Choroid plexus epithelial cell (primary cell): ENCODE measurements around the gene FBXO5.
"Not testable (repeated sequence)": the region's sequence is repeated elsewhere in the genome, so short reads cannot be mapped to it uniquely, and the experiment has no call there.

Experiments used
- DNase-seq: peaks from one replicate; pipeline ENCODE4 v3.0.0-alpha.2; 2010; ENCODE audit warnings: low read depth
- H3K4me3 ChIP-seq: 2 replicates; pipeline ENCODE4 v1.5.1; 2011; ENCODE audit warnings: low read depth, mild to moderate bottlenecking, control low read depth, low read length, moderate library complexity
- CTCF ChIP-seq: conservative IDR thresholded peaks from 2 replicates; pipeline ENCODE4 v1.5.1; 2011; ENCODE audit warnings: low read depth, mild to moderate bottlenecking, control low read depth, inconsistent platforms, low read length, moderate library complexity

The FBXO5 gene

GRCh38 chr6:152979116-152979515 lies 3.7 kb downstream of the FBXO5 start:
- no peak overlapping the region for H3K4me3 ChIP-seq
- no peak for DNase-seq
- TF ChIP-seq CTCF = no peak

- DNase-seq = no peak
- no peak overlapping the region for H3K4me3 ChIP-seq
- no peak for TF ChIP-seq CTCF
Observed at GRCh38 chr6:152978058-152978457, 4.8 kb downstream of the FBXO5 start.

- no peak for TF ChIP-seq CTCF
- no peak overlapping the region for H3K4me3 ChIP-seq
- no peak for DNase-seq
Observed at GRCh38 chr6:152977556-152977955, 5.3 kb downstream of the FBXO5 start.

- TF ChIP-seq CTCF = no peak
- no peak overlapping the region for H3K4me3 ChIP-seq
- DNase-seq = no peak
Observed at GRCh38 chr6:152976749-152977148, 6.1 kb downstream of the FBXO5 start.

GRCh38 chr6:152975204-152975915 lies 7.5 kb downstream of the FBXO5 start:
- peak; percentile 57 for DNase-seq
- no peak overlapping the region for H3K4me3 ChIP-seq

GRCh38 chr6:152973916-152974315 lies 8.9 kb downstream of the FBXO5 start:
- DNase-seq = no peak
- TF ChIP-seq CTCF = no peak
- H3K4me3 ChIP-seq = no peak overlapping the region

More at GRCh38 chr6:152975204-152975915, 7.5 kb downstream of the FBXO5 start:
- TF ChIP-seq CTCF = no peak

- H3K4me3 ChIP-seq = no peak overlapping the region
- no peak for TF ChIP-seq CTCF
- DNase-seq = no peak
Observed at GRCh38 chr6:152969688-152970418, 13.0 kb downstream of the FBXO5 start.

GRCh38 chr6:152966168-152966894 lies 16.5 kb downstream of the FBXO5 start:
- H3K4me3 ChIP-seq, DNase-seq: not testable (repeated sequence)
